Sigmoid colon (tissue), 4 donors: ENCODE data around the gene CASP2.

Experiments
- CTCF ChIP-seq, 4 experiments: fragments of 450-650 bp in 3 of 4; fragments of 200-600 bp in 1 of 4; IDR thresholded peaks; one replicate each; pipeline ENCODE4 v1.5.1; 2016 to 2019; ENCODE audit warnings: antibody characterized with exemption in 4 of 4, mild to moderate bottlenecking in 3 of 4, moderate library complexity in 2 of 4
- POLR2AphosphoS5 ChIP-seq, 4 donors: sonication (generic); formaldehyde crosslinking; IDR thresholded peaks; one replicate each; pipeline ENCODE4 v1.6.1; 2017; ENCODE audit warnings: antibody characterized with exemption in 4 of 4

- no peak for TF ChIP-seq CTCF (IDR thresholded peaks at IDR 0.05)
- no peak for TF ChIP-seq POLR2AphosphoS5 (IDR thresholded peaks at IDR 0.05)
Observed at GRCh38 chr7:143284591-143285469, 3.3 kb upstream of the CASP2 start, which contains the start of gene TMEM139.
